ENCODE results near the gene SIGLEC11.

SIGLEC11 gene

DNA sequence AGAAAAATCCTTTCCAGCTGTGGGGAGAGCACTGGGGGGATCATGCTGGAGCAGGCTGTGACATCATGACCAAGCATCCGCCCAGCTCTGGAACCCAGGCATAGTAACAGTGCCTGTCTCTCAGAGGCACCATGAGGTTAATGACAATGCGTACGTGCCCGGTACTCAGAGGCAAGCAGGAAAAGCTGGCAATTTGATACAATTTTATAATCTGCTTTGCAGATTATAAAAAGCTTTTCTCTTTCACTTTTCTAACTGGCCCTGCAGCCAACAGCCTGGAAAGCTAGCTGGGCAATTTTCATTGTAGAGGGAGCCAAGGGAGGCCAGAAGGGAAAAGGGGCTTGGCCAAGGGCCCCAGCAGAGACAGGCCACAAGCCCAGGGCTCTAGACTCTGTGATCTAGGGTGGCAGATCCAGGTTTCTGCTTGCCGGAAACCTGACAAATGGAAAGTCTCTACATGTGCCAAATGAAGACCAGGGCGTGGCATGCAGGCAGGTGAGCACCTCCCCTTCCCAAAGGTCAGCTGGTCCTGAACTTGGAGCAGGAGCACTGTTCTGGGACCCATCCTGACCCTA, 41.5 kb upstream of the SIGLEC11 start (continued):
- TF ChIP-seq ZNF48 (tag by site-specific recombination; IDR thresholded peaks at IDR 0.05) (no peak), WT1 (tag by site-specific recombination; IDR thresholded peaks at IDR 0.05) (no peak), ZNF571 (tag by site-specific recombination; IDR thresholded peaks at IDR 0.05) (no peak), ZNF747 (tag by site-specific recombination; IDR thresholded peaks at IDR 0.05) (no peak)

DNA sequence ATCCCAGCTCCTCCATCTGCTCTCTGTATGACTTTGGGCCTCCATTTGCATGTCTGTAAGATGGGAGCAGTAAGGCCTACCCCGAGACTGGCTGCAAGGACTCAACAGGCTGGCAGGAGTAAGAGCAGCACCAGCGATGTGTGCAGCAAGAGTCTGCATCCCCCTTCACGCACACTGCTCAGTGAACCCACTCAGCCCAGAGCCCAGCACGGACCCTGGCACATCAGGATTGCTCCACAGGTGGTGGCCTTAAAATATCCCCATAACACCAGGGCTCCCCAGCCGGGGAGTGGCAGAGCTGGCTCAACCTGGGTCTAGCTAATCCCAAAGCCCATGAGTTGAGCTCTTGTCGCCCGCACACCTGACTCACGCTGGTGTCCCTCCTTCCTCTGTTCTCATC, 40.8 kb upstream of the SIGLEC11 start:
- CTCF ChIA-PET: interaction anchor here (1.0 to 1.4 kb wide), 2 partner anchors 16 to 71 kb away, joined by 3 read pairs; no protein-coding TSS in a partner anchor
- Histone ChIP-seq H3K9me3 (ENCODE audit: control insufficient read depth, insufficient read depth, low read depth, low read length) (no peaks in the 10 kb centered on the region), H3K36me3 (ENCODE audit: control insufficient read depth in 2 of 2, insufficient read depth in 1 of 2, low read length in 2 of 2) (peaks cover 32 to 82% of the 10 kb centered on the region in 2 experiments), H3K27ac (ENCODE audit: extremely low read depth, low read depth, low read length) (no peak overlapping the region), H3K4me3 (ENCODE audit: low read depth, low read length) (no peak overlapping the region), H3K4me1 (ENCODE audit: control insufficient read depth, insufficient read depth, low read length) (peaks cover 5% of the 10 kb centered on the region; the same call in 1 of the 2 replicates)
- POLR2A ChIA-PET: interaction anchor here (0.8 to 1.1 kb wide), 2 partner anchors 72 to 82 kb away, joined by 3 read pairs; no protein-coding TSS in a partner anchor
- no peak for TF ChIP-seq ZNF701 (tag by site-specific recombination; IDR thresholded peaks at IDR 0.05)
- peak; percentile 63 for TF ChIP-seq SCRT2 (tag by site-specific recombination; IDR thresholded peaks at IDR 0.05)

DNA sequence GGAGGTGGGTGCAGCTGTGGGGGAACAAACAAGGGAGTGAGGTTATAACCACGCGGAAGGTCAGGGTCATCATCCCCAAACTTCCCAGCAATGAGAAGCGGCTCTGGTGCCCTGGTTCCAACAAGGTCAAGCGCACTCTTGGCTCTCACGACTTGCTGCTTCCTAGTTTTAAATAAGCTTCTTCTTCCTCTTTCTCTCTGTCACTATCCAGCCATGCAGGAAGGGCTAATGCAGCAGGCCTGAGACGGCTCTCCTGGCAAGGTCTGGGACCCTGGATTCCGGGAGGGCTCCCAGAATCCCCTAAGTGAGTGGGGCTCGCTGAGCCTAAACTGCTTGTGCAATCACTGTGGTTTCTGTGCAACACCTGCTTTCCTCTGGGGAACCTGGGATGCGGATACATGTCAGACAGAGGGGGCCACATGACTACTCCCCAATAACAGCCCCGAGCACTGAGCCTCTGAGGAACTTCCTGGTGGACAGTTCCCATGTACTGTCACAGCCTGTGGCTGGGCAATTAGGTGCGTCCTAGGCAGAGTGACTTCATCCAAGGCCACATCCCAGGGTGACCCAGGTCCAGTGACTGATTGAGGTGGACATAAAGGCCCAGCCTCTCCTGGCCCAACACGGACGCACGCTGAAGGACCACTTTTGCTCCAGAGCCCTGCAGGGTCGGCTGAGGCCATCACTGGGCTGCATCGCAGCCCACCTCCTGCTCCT, 40.0 kb upstream of the SIGLEC11 start:
- no peak overlapping the region for H3K27ac ChIP-seq (ENCODE audit: extremely low read depth, low read depth, low read length)
- H3K4me1 ChIP-seq (ENCODE audit: control insufficient read depth, insufficient read depth, low read length): peaks cover 5% of the 10 kb centered on the region; the same call in 1 of the 2 replicates
- no peak overlapping the region for H3K4me3 ChIP-seq (ENCODE audit: low read depth, low read length)
- CTCF ChIA-PET: interaction anchor here (1.4 kb wide), 1 partner anchor 16 kb away, joined by 3 read pairs; no protein-coding TSS in a partner anchor
- POLR2A ChIA-PET: interaction anchor here (0.8 kb wide), 1 partner anchor 82 kb away, joined by 3 read pairs; no protein-coding TSS in a partner anchor
- TF ChIP-seq MEIS1 (CRISPR knock-in tag; IDR thresholded peaks at IDR 0.05; ENCODE audit: borderline replicate concordance) (no peak), ZFP41 (tag by site-specific recombination; IDR thresholded peaks at IDR 0.05; ENCODE audit: borderline replicate concordance) (no peak), KLF7 (tag by site-specific recombination; IDR thresholded peaks at IDR 0.05; ENCODE audit: borderline replicate concordance) (no peak), ZNF621 (tag by site-specific recombination; IDR thresholded peaks at IDR 0.05) (no peak), ZNF366 (tag by site-specific recombination; conservative IDR thresholded peaks at IDR 0.05) (no peak), ZNF670 (tag by site-specific recombination; IDR thresholded peaks at IDR 0.05; ENCODE audit: low read depth) (no peak)
- TF ChIP-seq, protein P1, sequence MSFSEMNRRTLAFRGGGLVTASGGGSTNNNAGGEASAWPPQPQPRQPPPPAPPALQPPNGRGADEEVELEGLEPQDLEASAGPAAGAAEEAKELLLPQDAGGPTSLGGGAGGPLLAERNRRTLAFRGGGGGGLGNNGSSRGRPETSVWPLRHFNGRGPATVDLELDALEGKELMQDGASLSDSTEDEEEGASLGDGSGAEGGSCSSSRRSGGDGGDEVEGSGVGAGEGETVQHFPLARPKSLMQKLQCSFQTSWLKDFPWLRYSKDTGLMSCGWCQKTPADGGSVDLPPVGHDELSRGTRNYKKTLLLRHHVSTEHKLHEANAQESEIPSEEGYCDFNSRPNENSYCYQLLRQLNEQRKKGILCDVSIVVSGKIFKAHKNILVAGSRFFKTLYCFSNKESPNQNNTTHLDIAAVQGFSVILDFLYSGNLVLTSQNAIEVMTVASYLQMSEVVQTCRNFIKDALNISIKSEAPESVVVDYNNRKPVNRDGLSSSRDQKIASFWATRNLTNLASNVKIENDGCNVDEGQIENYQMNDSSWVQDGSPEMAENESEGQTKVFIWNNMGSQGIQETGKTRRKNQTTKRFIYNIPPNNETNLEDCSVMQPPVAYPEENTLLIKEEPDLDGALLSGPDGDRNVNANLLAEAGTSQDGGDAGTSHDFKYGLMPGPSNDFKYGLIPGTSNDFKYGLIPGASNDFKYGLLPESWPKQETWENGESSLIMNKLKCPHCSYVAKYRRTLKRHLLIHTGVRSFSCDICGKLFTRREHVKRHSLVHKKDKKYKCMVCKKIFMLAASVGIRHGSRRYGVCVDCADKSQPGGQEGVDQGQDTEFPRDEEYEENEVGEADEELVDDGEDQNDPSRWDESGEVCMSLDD (tag by site-specific recombination; IDR thresholded peaks at IDR 0.05): no peak
- H3K9me3 ChIP-seq (ENCODE audit: control insufficient read depth, insufficient read depth, low read depth, low read length): no peaks in the 10 kb centered on the region
- peaks cover 34 to 80% of the 10 kb centered on the region in 2 experiments for H3K36me3 ChIP-seq (ENCODE audit: control insufficient read depth in 2 of 2, insufficient read depth in 1 of 2, low read length in 2 of 2)

DNA sequence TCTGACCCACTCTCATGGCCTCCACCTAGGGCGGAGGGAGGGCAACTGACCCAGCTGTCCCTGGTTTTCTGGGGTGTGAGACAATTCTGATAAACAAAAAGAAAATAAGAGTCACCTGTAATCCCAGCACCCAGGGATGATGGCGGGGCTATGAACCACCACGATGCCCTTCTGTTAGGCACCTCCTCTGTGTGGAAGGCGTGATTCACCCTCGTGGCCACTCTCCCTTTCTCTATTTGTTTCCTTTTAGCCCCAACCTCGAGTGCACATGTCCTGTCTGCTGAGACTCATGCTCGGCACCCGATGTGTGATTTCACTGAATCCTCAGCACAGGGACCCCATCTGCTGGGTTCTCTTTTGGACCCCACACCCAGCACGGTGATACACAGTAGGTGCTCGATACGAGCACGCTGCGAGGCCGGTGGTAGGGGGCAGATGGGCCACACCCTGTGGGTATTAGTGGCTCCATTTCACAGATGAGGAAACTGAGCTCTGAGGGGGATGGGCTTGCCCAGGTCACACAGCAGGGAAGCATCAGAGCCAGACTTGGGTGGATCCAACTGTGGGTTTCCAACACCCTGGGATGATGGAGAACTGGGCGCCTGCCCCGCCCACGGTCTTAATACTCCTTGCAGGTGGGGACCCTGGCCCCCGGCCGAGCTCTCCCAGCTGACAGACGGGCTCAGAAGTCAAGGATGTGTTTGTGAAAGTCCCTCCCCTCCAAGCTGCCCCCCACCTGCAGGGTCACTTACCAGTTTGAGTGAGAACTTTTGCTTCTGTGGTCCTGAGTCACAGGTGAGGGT, 39.3 kb upstream of the SIGLEC11 start:
- CTCF ChIA-PET: no interaction called here
- Histone ChIP-seq H3K36me3 (ENCODE audit: control insufficient read depth in 2 of 2, insufficient read depth in 1 of 2, low read length in 2 of 2) (peaks cover 37 to 78% of the 10 kb centered on the region in 2 experiments), H3K4me3 (ENCODE audit: low read depth, low read length) (no peak overlapping the region), H3K4me1 (ENCODE audit: control insufficient read depth, insufficient read depth, low read length) (peaks cover 5% of the 10 kb centered on the region; the same call in 1 of the 2 replicates), H3K9me3 (ENCODE audit: control insufficient read depth, insufficient read depth, low read depth, low read length) (no peaks in the 10 kb centered on the region), H3K27ac (ENCODE audit: extremely low read depth, low read depth, low read length) (no peak overlapping the region)
- POLR2A ChIA-PET: no interaction called here
- TF ChIP-seq ZNF24 (tag by site-specific recombination; IDR thresholded peaks at IDR 0.05) (no peak), SP7 (tag by site-specific recombination; IDR thresholded peaks at IDR 0.05) (no peak), ZNF600 (tag by site-specific recombination; IDR thresholded peaks at IDR 0.05) (no peak), ZNF184 (tag by site-specific recombination; IDR thresholded peaks at IDR 0.05) (no peak), ZNF416 (tag by site-specific recombination; IDR thresholded peaks at IDR 0.05) (no peak), ZNF23 (tag by site-specific recombination; IDR thresholded peaks at IDR 0.05; ENCODE audit: borderline replicate concordance) (no peak)
- TF ChIP-seq, protein P2, sequence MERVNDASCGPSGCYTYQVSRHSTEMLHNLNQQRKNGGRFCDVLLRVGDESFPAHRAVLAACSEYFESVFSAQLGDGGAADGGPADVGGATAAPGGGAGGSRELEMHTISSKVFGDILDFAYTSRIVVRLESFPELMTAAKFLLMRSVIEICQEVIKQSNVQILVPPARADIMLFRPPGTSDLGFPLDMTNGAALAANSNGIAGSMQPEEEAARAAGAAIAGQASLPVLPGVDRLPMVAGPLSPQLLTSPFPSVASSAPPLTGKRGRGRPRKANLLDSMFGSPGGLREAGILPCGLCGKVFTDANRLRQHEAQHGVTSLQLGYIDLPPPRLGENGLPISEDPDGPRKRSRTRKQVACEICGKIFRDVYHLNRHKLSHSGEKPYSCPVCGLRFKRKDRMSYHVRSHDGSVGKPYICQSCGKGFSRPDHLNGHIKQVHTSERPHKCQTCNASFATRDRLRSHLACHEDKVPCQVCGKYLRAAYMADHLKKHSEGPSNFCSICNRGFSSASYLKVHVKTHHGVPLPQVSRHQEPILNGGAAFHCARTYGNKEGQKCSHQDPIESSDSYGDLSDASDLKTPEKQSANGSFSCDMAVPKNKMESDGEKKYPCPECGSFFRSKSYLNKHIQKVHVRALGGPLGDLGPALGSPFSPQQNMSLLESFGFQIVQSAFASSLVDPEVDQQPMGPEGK (tag by site-specific recombination; IDR thresholded peaks at IDR 0.05): no peak
- TF ChIP-seq, protein P3, sequence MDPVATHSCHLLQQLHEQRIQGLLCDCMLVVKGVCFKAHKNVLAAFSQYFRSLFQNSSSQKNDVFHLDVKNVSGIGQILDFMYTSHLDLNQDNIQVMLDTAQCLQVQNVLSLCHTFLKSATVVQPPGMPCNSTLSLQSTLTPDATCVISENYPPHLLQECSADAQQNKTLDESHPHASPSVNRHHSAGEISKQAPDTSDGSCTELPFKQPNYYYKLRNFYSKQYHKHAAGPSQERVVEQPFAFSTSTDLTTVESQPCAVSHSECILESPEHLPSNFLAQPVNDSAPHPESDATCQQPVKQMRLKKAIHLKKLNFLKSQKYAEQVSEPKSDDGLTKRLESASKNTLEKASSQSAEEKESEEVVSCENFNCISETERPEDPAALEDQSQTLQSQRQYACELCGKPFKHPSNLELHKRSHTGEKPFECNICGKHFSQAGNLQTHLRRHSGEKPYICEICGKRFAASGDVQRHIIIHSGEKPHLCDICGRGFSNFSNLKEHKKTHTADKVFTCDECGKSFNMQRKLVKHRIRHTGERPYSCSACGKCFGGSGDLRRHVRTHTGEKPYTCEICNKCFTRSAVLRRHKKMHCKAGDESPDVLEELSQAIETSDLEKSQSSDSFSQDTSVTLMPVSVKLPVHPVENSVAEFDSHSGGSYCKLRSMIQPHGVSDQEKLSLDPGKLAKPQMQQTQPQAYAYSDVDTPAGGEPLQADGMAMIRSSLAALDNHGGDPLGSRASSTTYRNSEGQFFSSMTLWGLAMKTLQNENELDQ (tag by site-specific recombination; IDR thresholded peaks at IDR 0.05; ENCODE audit: low read depth): no peak

Measured in HEK293 (cell line).